Raji (cell line): Measurements from ENCODE around the gene EIPR1.

ENCODE experiments used
- POLR2A ChIP-seq: IDR thresholded peaks from 2 replicates; pipeline ENCODE4 v1.6.1; 2011; ENCODE audit warnings: low read depth, low read length, control low read depth; ENCODE audit not compliant: insufficient read depth

EIPR1 gene

GRCh38 chr2:3192281-3192818, 185.3 kb downstream of the EIPR1 start:
- TF ChIP-seq POLR2A: no peak

DNA sequence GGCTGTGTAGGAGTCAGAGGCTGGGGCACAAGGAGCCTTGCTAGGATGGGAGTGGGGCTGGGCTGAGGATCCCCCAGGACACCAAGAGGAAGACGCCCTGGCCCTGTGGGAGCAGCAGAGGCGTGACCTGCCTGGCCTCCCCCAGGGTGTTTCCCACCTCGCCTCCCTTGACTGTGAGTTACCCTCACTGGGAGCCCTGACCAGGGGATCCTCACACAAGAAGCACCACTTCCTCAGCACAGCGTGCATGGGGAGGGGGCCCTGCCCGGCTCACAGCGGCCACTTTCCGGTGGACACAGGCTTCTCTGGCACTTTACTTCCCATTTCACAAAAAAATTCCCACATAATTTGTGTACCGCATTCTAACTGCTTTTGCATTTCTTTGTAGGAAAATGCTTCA, 187.7 kb downstream of the EIPR1 start:
- TF ChIP-seq POLR2A: no peak

- TF ChIP-seq POLR2A: no peak
These were observed 188.5 kb downstream of the EIPR1 start for GRCh38 chr2:3189076-3189591.

DNA sequence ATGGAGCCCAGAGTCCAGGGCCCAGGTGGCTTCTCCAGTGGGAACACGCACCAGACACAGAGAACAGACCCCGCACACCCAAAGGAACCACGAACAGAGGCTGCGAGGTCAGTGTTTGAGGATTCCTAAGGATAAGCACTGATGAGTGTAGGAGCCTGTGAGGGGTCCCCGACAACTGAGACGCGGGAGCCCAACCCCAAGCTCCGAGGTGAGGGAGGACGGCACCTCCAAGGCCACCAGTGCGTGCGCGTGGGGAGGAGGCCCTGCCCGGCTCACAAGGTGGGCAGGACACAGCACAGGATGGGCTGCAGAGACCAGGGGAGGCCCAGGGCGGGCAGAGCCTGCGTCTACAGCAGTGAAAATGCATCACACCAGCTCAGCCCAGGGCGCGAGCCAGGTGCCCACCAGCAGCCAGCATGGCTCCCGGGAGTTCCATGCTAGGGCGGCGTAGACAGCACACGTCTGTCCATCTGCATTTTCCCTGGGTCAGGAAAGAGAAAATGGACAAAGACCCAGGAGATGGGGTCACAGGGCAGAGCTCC, 189.1 kb downstream of the EIPR1 start:
- no peak for TF ChIP-seq POLR2A

- TF ChIP-seq POLR2A: no peak
These were observed 190.2 kb downstream of the EIPR1 start for GRCh38 chr2:3187467-3187866.

GRCh38 chr2:3186766-3187165, 190.9 kb downstream of the EIPR1 start:
- TF ChIP-seq POLR2A: no peak

GRCh38 chr2:3185910-3186309, 191.7 kb downstream of the EIPR1 start:
- TF ChIP-seq POLR2A: no peak

DNA sequence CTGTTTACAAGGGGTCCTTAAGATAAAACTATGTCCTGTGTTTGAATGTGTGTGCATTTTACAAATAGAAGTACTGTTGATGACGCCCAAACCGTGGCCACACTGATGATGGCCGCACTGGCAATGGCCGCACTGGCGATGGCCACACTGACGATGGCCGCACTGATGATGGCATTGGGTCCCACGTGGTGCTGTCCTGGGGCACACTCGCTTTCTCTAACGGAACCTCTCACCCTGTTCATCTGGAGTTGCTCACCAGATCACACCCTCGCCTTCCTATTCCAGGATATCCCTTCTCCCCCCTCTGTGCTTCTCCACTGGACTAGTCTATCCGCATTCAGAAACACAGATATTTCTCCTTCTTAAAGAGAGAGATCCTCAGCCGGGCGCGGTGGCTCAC, 192.4 kb downstream of the EIPR1 start:
- no peak for TF ChIP-seq POLR2A

DNA sequence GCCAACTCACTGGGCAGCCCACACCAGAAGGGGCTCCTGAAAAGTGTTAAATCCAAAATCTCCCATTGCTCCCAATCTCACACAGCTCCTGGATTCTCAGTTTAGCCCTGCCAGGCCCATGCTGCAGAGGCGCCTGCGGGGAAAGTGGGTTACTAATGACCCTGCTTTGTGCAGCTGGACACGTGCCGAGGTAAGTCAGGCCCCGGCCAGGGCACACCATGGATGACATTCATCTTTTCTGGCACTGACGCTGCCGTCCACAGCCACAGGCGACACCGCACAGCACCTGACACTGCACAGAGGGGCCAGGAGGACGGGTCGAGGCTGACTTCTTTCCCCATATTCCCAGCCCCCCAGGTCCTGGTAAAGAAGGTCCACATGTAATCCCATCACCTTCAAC, 193.5 kb downstream of the EIPR1 start:
- TF ChIP-seq POLR2A: no peak

- TF ChIP-seq POLR2A: no peak
These were observed 193.9 kb downstream of the EIPR1 start for GRCh38 chr2:3183766-3184165.

DNA sequence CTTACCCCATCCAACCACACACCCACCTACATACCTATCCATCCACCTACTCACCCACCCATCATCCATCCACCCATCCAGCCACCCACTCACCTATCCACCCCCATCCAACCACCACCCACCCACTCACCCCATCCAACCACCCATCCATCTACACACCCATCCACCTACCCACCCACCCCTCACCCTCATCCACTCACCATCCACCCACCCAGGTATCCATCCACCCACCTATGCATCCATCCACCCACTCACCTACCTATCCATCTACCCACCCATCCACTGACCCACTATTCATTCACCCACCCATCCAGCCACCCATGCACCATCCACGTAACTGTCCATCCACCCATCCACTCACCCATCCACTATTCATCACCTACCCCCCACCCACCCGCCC, 194.8 kb downstream of the EIPR1 start:
- no peak for TF ChIP-seq POLR2A

DNA sequence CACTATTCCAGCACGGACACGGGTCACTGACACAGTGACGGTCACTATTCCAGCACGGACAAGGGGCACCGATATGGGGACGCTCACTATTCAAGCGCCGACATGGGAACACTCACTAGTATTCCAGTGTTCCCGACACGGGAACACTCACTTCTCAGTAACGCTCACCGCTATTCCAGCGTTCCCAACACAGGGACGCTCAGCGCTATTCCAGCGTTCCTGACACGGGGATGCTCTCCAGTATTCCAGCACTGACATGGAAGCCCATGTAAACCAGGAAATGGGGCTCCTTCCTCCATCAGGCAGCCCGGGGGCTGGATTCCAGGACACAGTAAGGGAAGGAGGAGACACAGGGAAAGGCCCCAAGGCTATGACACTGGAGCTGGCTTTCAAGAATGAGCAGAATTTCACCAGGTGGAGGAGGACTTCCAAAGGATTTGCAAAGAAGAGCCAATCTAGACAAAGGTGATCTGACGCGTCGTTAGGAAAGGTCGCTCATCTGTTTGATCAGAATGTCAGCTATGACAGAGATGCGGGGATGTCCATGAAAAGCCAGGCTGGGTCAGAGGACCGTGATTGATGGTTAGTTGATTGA, 196.1 kb downstream of the EIPR1 start:
- TF ChIP-seq POLR2A: no peak

DNA sequence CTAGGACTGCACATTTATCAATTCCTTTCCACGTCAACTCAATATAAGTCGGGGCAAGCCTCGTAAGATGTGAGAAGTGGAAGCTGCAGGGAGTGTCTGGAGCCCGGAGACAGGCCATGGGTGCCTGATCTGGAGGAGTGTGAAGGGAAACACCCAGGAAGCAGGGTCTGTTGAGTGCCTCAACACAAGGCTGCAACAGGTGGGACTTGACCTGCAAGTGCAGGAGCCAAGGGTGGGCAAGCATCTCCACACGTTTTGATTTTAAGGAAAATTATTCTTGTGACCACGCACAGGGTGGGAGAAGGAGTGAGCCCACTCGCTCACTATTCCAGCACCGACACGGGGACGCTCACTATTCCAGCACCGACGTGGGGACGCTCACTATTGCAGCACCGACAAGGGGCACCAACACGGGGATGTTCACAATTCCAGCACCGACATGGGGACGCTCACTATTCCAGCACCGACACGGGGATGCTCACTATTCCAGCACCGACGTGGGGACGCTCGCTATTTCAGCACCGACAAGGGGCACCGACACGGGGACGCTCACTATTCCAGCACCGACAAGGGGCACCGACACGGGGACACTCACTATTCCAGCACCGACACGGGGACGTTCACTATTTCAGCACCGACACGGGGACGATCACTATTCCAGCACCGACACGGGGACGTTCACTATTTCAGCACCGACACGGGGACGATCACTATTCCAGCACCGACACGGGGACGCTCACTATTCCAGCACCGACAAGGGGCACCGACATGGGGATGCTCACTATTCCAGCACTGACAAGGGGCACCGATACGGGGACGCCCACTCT, 197.3 kb downstream of the EIPR1 start:
- TF ChIP-seq POLR2A: no peak

DNA sequence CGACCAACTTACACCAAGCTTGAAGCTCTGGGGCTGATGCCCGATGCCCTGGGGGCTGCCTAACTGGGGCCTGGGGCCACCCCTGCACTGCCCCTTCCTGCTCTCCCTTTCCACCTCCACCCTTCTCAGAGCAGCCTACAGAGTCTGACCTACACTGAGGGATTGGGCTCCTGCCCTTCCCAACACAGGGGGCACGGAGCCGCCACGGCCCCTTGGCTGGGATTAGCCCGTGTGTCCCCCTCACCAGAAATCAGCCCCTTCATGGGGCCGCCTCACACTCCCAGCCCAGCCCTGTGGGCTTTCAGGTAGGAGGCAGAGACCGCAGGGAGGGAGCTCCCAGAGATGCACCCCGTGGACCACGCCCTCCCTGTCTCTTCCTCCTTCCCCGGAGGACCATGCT, 198.0 kb downstream of the EIPR1 start:
- no peak for TF ChIP-seq POLR2A

GRCh38 chr2:3179208-3179607, 198.4 kb downstream of the EIPR1 start:
- no peak for TF ChIP-seq POLR2A

DNA sequence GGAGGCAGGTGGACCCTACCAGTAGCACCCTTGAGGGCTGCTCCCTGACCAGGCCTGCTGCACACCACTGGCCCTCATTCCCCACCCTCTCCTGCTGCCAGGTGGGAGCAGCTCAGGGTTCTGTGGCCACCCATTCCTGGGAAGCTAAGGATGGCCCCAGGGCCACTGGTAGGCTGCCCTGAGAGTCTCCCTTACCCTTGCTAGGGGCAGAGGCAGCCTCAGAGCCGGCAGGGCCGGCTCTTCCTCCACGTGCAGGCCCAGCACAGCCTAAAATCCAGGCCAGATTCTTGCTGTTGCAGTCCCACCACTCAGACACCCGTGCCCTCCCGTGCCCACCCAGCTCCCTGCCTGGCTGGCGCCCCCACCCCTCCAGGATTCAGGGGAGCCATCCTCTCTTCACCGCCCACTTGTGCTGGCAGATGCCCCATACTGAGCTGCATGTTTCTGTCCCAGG, 199.0 kb downstream of the EIPR1 start:
- TF ChIP-seq POLR2A: no peak
